HepG2 (cell line): ENCODE measurements around the gene CEP250. TPM values are rescaled to one million over a fixed set of nuclear protein-coding genes. Genes with fewer than 3 reads are reported as not detected.
A peak's percentile ranks its signal among the peaks of the same experiment; 100 is the strongest.

Experiments
- ZNF142 ChIP-seq: sonication (generic); formaldehyde crosslinking; IDR thresholded peaks from 2 replicates; pipeline ENCODE4 v1.4.0; 2020; ENCODE audit warnings: missing genetic modification reagents
- ZNF317 ChIP-seq: sonication (generic); formaldehyde crosslinking; IDR thresholded peaks from 2 replicates; pipeline ENCODE4 v1.5.0; 2020; ENCODE audit warnings: mild to moderate bottlenecking, missing genetic modification reagents
- ZNF512 ChIP-seq: sonication (generic); formaldehyde crosslinking; IDR thresholded peaks from 2 replicates; pipeline ENCODE4 v1.4.0; 2020; ENCODE audit warnings: mild to moderate bottlenecking, missing genetic modification reagents
- ZNF616 ChIP-seq: sonication (generic); formaldehyde crosslinking; IDR thresholded peaks from 2 replicates; pipeline ENCODE4 v1.5.0; 2020; ENCODE audit warnings: low read depth, mild to moderate bottlenecking, missing genetic modification reagents
- polyA plus RNA-seq, 8 experiments: library from polyadenylated mRNA; depleted of rRNA in 3 of 8; stranded (reverse) in 7 of 8; unstranded in 1 of 8; fragments of >200 nt; fragmentation: Illumina TruSeq in 4 of 8; extraction: Trizol in 4 of 8; gene quantifications; 2 replicates each; pipeline versions ENCODE4 v1.2.1 to v1.2.3, GENCODE V29; 2011 to 2016; ENCODE audit warnings: low read depth in 4 of 8, missing spikeins in 1 of 8, mixed read lengths in 1 of 8; ENCODE audit not compliant: insufficient read depth in 1 of 8
- total RNA-seq, 5 experiments: library from RNA; depleted of rRNA; stranded (reverse); fragments of >200 nt; fragmentation: Illumina TruSeq; extraction: Trizol; gene quantifications; 2 replicates each; pipeline ENCODE4 v1.2.3, GENCODE V29; 2016; ENCODE audit warnings: low read depth in 1 of 5
- TF ChIP-seq, protein P1 (sequence below): sonication (generic); formaldehyde crosslinking; IDR thresholded peaks from 2 replicates; pipeline ENCODE4 v1.4.0; 2020; ENCODE audit warnings: missing genetic modification reagents
- TF ChIP-seq, protein P2 (sequence below): sonication (generic); formaldehyde crosslinking; IDR thresholded peaks from 2 replicates; pipeline ENCODE4 v1.5.0; 2020; ENCODE audit warnings: mild to moderate bottlenecking, missing genetic modification reagents, borderline replicate concordance

Gene CEP250
- total and polyA plus RNA-seq, 2 of the 13 experiments (the other 11 are each of a cell fraction or from before 2014, with no cell fraction given), result 28.8 to 55.3 TPM

DNA sequence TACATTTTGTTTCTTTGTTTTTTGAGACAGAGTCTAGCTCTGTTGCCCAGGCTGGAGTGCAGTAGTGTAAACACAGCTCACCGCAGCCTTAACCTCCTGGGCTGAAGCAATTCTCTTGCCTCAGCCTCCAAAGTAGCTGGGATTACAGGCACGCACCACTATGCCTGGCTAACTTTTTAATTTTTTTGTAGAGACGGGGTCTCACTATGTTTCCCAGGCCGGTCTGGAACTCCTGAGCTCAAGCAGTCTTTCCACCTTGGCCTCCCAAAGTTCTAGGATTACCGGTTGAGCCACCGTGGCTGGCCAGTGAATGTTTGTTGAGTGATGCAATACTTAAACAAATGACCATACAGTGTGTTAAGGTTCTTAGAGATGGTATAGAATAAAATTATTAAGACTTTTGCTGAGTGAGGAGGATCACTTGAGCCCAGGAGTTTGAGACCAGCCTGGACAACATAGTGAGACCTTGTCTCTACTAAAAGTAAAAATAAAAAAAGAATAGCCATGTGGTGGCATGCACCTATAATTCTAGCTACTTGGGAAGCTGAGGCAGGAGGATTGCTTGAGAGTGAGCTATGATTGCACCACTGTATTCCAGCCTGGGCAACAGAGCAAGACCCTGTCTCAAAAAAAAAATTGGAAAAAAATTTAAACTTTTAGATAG lies 13.4 kb downstream of the CEP250 start (continued):
- peak; percentile 73; the same call in 1 of the 2 replicates for TF ChIP-seq ZNF142 (CRISPR knock-in tag)
- no peak for TF ChIP-seq ZNF317
- TF ChIP-seq, protein P1, sequence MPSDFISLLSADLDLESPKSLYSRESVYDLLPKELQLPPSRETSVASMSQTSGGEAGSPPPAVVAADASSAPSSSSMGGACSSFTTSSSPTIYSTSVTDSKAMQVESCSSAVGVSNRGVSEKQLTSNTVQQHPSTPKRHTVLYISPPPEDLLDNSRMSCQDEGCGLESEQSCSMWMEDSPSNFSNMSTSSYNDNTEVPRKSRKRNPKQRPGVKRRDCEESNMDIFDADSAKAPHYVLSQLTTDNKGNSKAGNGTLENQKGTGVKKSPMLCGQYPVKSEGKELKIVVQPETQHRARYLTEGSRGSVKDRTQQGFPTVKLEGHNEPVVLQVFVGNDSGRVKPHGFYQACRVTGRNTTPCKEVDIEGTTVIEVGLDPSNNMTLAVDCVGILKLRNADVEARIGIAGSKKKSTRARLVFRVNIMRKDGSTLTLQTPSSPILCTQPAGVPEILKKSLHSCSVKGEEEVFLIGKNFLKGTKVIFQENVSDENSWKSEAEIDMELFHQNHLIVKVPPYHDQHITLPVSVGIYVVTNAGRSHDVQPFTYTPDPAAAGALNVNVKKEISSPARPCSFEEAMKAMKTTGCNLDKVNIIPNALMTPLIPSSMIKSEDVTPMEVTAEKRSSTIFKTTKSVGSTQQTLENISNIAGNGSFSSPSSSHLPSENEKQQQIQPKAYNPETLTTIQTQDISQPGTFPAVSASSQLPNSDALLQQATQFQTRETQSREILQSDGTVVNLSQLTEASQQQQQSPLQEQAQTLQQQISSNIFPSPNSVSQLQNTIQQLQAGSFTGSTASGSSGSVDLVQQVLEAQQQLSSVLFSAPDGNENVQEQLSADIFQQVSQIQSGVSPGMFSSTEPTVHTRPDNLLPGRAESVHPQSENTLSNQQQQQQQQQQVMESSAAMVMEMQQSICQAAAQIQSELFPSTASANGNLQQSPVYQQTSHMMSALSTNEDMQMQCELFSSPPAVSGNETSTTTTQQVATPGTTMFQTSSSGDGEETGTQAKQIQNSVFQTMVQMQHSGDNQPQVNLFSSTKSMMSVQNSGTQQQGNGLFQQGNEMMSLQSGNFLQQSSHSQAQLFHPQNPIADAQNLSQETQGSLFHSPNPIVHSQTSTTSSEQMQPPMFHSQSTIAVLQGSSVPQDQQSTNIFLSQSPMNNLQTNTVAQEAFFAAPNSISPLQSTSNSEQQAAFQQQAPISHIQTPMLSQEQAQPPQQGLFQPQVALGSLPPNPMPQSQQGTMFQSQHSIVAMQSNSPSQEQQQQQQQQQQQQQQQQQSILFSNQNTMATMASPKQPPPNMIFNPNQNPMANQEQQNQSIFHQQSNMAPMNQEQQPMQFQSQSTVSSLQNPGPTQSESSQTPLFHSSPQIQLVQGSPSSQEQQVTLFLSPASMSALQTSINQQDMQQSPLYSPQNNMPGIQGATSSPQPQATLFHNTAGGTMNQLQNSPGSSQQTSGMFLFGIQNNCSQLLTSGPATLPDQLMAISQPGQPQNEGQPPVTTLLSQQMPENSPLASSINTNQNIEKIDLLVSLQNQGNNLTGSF (CRISPR knock-in tag), result no peak
- no peak for TF ChIP-seq ZNF512 (CRISPR knock-in tag)
- TF ChIP-seq, protein P2, sequence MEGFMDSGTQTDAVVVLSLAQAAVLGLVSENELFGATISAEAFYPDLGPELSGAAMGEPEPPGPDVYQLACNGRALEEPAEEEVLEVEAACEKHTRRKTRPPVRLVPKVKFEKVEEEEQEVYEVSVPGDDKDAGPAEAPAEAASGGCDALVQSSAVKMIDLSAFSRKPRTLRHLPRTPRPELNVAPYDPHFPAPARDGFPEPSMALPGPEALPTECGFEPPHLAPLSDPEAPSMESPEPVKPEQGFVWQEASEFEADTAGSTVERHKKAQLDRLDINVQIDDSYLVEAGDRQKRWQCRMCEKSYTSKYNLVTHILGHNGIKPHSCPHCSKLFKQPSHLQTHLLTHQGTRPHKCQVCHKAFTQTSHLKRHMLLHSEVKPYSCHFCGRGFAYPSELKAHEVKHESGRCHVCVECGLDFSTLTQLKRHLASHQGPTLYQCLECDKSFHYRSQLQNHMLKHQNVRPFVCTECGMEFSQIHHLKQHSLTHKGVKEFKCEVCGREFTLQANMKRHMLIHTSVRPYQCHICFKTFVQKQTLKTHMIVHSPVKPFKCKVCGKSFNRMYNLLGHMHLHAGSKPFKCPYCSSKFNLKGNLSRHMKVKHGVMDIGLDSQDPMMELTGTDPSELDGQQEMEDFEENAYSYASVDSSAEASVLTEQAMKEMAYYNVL (CRISPR knock-in tag), result no peak
- TF ChIP-seq ZNF616 (CRISPR knock-in tag), result no peak
